22Rv1 (cell line): Measurements from ENCODE around the gene DNASE1.

Experiments
- ZFX ChIP-seq: fragments of 450-650 bp; IDR thresholded peaks from 2 replicates; pipeline ENCODE4 v1.6.1; 2017; ENCODE audit warnings: antibody characterized with exemption, borderline replicate concordance
- TF ChIP-seq, protein P1 (sequence below): fragments of 450-650 bp; IDR thresholded peaks from 2 replicates; pipeline ENCODE4 v1.5.1; 2017; ENCODE audit warnings: mild to moderate bottlenecking

DNA sequence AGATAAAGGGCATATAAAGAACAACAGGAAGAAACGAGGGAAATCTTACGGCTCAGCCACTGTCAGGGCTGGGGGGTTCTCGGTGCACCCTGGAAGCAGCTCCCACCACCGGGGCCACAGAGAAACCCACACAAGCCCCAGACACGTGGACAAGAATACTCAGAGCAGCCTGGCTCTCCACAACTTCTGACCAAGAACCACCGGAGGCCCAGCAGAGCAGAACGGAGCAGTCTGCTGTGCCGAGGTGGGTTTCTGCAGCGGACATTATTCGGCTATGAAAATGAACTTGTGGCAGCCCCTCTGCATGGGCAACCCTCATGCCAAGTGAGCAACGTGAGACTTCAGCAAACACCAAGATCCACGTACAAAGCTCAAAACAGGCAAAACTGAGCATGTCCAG, 6.8 kb downstream of the DNASE1 start:
- TF ChIP-seq, protein P1, sequence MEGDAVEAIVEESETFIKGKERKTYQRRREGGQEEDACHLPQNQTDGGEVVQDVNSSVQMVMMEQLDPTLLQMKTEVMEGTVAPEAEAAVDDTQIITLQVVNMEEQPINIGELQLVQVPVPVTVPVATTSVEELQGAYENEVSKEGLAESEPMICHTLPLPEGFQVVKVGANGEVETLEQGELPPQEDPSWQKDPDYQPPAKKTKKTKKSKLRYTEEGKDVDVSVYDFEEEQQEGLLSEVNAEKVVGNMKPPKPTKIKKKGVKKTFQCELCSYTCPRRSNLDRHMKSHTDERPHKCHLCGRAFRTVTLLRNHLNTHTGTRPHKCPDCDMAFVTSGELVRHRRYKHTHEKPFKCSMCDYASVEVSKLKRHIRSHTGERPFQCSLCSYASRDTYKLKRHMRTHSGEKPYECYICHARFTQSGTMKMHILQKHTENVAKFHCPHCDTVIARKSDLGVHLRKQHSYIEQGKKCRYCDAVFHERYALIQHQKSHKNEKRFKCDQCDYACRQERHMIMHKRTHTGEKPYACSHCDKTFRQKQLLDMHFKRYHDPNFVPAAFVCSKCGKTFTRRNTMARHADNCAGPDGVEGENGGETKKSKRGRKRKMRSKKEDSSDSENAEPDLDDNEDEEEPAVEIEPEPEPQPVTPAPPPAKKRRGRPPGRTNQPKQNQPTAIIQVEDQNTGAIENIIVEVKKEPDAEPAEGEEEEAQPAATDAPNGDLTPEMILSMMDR = no peak
- TF ChIP-seq ZFX = no peak
